Uterus (tissue), 2 donors: Measurements from ENCODE around the gene MCM5.

ENCODE experiments used
- CTCF ChIP-seq, 4 experiments: fragments of 200-600 bp in 2 of 4; fragments of 450-650 bp in 2 of 4; sonication (generic) in 2 of 4; IDR thresholded peaks; one replicate each; pipeline ENCODE4 v1.5.1; 2016 to 2019; ENCODE audit warnings: antibody characterized with exemption in 4 of 4, mild to moderate bottlenecking in 2 of 4, moderate library complexity in 1 of 4
- POLR2A ChIP-seq, 2 donors: fragments of 450-650 bp; IDR thresholded peaks; one replicate each; pipeline ENCODE4 v1.6.1; 2016; ENCODE audit warnings: antibody characterized with exemption in 2 of 2, mild to moderate bottlenecking in 1 of 2, moderate library complexity in 1 of 2

DNA sequence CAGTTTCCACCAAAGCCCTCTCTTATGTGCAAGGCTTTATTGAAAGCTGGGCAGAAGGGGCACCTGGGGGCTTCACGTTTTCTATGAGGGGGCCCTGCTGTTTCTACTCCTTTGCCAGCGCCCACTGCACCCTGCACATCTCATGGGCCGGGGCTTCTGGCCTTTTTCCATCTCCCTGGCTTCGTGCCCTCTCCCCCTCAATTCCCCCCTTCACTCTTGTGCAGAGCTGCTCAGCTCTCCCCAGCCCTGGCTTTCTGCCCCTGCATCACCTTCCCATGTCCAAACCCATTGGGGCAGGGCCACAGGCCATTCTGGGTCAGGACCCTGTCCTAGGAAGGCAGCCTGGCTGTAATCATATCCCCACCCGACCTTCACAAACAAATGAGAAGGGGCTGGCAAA is 36.5 kb downstream of the MCM5 start:
- TF ChIP-seq CTCF (IDR thresholded peaks at IDR 0.05): no peak
- no peak for TF ChIP-seq POLR2A (IDR thresholded peaks at IDR 0.05)
